Fibroblast of villous mesenchyme (primary cell): ENCODE results near the gene STRADA. TPM values are rescaled to one million over a fixed set of nuclear protein-coding genes. Genes with fewer than 3 reads are reported as not detected.

Experiments
- DNase-seq: peaks from one replicate; pipeline ENCODE4 v3.0.0-alpha.2; 2010; ENCODE audit warnings: low read depth
- H3K4me3 ChIP-seq: 2 replicates; pipeline ENCODE4 v1.5.1; 2011; ENCODE audit warnings: low read depth, mild to moderate bottlenecking, low read length
- total RNA-seq: library from RNA; depleted of rRNA; stranded (reverse); fragments of >200 nt; gene quantifications from 2 replicates; pipeline ENCODE4 v1.2.3, GENCODE V29; 2012
- TF ChIP-seq, protein P1 (sequence below): IDR thresholded peaks from 2 replicates; pipeline ENCODE4 v1.5.1; 2012; ENCODE audit warnings: low read depth, mild to moderate bottlenecking, low read length; ENCODE audit not compliant: insufficient read depth

Gene STRADA
- total RNA-seq, 1 donor: 25.0 TPM

GRCh38 chr17:63685578-63685977 is 56.0 kb downstream of the STRADA start:
- no peak overlapping the region for H3K4me3 ChIP-seq
- no peak for DNase-seq
- TF ChIP-seq, protein P1, sequence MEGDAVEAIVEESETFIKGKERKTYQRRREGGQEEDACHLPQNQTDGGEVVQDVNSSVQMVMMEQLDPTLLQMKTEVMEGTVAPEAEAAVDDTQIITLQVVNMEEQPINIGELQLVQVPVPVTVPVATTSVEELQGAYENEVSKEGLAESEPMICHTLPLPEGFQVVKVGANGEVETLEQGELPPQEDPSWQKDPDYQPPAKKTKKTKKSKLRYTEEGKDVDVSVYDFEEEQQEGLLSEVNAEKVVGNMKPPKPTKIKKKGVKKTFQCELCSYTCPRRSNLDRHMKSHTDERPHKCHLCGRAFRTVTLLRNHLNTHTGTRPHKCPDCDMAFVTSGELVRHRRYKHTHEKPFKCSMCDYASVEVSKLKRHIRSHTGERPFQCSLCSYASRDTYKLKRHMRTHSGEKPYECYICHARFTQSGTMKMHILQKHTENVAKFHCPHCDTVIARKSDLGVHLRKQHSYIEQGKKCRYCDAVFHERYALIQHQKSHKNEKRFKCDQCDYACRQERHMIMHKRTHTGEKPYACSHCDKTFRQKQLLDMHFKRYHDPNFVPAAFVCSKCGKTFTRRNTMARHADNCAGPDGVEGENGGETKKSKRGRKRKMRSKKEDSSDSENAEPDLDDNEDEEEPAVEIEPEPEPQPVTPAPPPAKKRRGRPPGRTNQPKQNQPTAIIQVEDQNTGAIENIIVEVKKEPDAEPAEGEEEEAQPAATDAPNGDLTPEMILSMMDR: no peak

DNA sequence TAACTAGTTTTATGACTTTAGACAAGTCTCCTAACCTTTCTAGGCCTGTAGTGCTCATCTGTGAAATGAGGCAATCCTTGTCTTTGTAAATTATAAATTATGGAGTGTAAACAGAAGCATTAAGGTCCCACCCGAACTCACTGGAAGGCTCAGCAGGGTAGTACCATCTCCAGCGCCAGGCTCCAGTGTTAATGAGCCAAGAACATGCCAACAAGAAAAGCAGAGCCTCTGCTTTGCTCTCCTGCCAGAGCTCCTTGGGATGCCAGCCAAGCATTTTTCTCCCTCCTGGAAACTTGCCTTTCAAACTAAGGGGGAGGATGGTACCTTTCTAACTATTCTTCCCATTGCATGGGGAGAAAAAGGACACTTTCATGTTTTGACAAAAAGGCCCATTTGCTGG is 56.6 kb downstream of the STRADA start:
- H3K4me3 ChIP-seq: no peak overlapping the region
- TF ChIP-seq, protein P1: no peak
- no peak for DNase-seq

GRCh38 chr17:63682981-63683380 is 58.6 kb downstream of the STRADA start:
- no peak overlapping the region for H3K4me3 ChIP-seq
- DNase-seq: no peak
- TF ChIP-seq, protein P1: no peak

DNA sequence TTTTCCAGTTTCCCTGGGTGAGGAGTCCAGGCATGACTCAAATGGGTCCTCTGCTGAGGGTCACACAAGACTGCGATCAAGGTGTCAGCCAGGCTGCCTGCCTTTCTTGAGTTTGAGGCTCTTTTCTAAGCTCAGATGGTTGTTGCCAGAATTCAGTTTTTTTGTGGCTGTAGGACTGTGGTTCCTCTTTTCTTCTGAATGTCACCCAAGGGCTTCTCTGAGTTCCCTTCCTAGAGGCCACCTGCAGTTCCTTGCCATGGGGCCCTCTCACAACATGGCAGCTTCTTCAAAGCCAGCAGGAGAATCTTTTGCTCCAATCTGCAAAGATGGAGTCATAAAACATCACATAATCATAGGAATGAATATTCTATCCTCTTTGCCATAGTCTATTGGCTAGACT is 59.2 kb downstream of the STRADA start:
- DNase-seq: no peak
- H3K4me3 ChIP-seq: no peak overlapping the region
- TF ChIP-seq, protein P1: no peak

DNA sequence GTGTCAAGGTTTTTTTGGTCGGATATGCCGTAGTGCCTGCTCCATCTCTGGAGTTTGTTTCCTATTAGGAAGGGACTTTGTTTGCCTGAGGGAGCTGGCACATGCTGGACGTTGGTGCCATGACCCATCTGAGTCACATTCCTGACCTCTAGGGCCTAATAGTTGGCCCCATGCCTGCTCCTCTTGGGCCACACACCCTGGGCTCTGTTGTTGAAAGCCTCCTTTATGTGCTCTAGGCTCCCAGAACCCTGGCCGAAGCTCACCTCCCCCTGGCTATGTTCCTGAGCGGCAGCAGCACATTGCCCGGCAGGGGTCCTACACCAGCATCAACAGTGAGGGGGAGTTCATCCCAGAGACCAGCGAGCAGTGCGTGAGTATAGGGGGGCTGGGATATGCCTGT is 60.1 kb downstream of the STRADA start:
- DNase-seq: no peak
- no peak overlapping the region for H3K4me3 ChIP-seq
- TF ChIP-seq, protein P1: no peak

GRCh38 chr17:63680700-63681099 is 60.9 kb downstream of the STRADA start:
- TF ChIP-seq, protein P1: no peak
- DNase-seq: no peak
- no peak overlapping the region for H3K4me3 ChIP-seq

GRCh38 chr17:63679214-63679613 is 62.4 kb downstream of the STRADA start:
- DNase-seq: no peak
- TF ChIP-seq, protein P1: no peak
- no peak overlapping the region for H3K4me3 ChIP-seq
